ENCODE measurements around the gene MBOAT1.

Gene MBOAT1

DNA sequence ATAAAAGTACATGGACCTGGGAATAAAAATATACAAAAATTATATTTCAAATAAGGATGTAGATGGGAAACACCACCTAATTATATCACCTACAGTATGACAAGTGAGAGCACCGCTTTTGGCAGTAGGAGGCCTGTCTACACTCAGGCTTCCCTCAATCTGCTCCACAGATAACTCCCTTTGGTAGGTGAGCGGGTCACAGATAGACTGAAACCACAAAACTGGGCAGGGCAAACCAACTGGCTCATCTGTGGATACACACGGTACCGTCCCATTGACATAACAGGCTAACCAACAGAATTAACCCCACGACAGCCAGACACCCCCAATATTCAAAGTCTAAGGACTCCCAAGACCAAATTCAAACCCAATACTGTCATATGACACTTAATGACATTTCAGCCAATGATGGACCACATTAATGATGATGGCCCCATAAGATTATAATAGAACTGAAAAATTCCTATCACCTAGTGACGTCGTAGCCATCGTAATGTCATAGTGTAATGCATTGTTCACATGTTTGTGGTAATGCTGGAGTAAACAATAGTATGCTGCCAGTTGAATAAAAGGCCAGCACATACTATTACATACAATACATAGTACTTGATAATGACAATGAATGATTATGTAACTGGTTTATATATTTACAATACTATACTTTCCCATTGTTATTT is 109.7 kb downstream of the MBOAT1 start:
- no peak for DNase-seq (ENCODE audit: low read depth in 2 of 2)

DNA sequence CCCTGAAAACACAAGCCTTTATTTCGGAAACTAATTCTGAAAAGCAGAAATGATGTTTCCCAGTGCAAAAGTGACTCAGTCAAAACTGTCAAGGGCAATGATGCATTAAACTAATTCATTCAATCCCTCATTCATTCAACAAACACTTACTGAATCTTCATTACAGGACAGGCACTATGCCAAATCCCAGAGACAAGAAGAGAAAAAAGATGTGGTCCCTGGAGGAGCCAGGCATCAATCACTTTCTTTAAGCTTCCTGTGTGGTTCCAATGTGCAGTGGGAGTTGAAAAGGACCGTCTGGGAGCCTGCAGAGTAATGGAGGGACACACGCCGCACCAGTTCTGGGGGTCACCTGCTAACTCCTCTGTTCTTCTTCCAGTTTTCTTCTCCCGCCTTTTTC is 113.1 kb downstream of the MBOAT1 start:
- no peak for DNase-seq (ENCODE audit: low read depth in 2 of 2)

GRCh38 chr6:20098267-20098876 is 113.9 kb downstream of the MBOAT1 start:
- no peak for DNase-seq (ENCODE audit: low read depth in 2 of 2)

DNA sequence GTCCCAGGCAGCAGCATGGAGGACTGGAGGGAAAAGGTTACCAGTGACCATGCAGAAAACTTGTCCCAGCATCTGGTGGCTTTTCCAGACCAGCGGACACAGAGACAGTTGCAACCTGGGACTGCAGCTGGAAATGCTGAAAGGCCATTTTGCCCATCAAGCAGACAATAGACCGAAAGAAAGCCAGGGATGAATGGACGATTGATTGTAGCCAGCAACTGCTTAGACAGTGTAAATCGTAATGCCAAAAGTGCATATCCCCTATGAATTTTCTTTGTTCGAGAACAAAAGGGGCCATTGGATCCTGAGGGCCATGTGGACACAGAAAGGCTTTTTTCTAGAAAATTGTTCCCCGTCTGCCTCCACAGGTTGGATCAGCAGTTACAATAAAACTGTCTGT is 115.7 kb downstream of the MBOAT1 start:
- DNase-seq (ENCODE audit: low read depth in 2 of 2), result no peak

- DNase-seq (ENCODE audit: low read depth in 2 of 2), result no peak
Measured at GRCh38 chr6:20095436-20095835, 116.8 kb downstream of the MBOAT1 start.

DNA sequence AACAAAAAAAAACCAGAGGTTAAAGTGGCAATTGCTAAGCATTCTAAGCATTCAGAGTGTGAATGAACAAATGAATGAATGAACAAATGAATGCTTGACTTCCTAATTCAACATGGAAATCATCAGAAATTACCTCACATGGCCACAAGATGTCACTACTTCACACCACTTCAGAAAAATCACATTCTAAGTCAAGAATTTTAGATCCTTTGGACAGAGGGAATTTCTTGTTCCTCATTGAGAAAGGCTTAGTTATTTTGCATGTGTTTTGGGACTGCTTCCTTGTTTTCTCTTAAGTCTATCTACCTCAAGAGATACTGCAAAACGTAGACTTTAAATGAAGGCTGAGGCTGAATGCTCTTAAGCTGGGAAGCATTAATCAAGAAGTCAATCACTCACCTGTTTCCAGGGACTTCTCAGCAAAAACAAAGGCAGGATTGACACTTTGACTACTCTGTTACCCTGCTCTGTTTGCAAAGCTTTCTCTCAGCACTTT is 120.2 kb downstream of the MBOAT1 start:
- DNase-seq (ENCODE audit: low read depth in 2 of 2), result no peak

GRCh38 chr6:20086992-20087391 is 125.3 kb downstream of the MBOAT1 start:
- DNase-seq (ENCODE audit: low read depth in 2 of 2), result no peak

DNA sequence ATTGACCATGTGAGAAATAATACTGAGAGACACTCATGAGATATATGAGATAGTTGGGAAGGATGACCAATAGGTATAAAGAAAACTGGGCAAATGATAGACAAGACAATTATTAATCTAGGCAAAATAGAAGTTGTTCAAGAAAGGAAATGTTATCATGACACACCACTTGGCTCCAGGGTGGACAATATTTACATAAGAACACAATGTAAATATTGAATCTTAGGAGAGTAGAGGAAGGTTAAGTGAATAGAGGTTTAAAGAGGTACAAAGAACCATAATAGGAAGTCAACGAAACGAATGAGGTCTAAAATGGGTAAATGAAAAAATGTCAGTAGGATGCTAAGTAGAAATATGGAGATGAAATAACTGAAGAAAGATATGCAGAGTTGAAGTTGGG is 126.5 kb downstream of the MBOAT1 start:
- DNase-seq (ENCODE audit: low read depth in 2 of 2), result no peak

- DNase-seq (ENCODE audit: low read depth in 2 of 2), result no peak
Measured at GRCh38 chr6:20084411-20084810, 127.9 kb downstream of the MBOAT1 start.

DNA sequence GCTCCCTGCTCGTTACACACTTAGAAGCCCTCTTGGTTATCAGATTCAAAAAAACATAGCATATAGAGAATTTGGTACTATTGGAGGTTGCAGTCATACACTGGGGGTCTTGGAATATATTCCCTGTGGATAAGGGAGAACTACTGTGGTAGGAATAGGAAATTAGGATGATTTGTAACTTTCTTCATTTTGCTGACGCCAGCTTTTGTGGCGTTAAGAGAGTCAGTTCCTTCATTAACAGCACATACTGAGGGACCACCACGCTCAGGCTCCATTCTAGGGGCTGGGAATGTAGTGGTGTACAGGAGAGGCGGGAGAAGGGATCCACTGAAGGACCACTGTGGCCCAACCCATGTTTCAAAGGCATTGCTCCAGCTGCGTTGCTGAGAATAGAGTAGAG is 140.3 kb downstream of the MBOAT1 start:
- DNase-seq (ENCODE audit: low read depth in 2 of 2), result no peak

DNA sequence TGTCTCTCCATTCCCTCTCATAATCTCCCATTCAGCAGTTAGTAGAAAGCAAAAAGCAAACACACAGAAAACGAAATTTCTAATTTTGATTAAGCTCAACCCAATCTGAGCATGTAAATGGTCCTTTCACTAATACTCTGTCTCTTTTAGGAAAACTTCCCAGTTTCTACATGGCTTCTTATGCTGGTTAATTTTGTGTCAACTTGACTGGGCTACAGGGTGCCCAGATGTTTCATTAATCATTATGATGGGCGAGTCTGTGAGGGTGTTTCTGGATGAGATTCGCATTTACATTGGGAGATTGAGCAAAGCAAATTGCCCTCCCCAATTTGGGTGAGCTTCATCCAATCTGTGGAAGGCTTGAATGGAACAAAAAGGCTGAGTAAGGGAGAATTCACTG is 142.2 kb downstream of the MBOAT1 start:
- DNase-seq (ENCODE audit: low read depth in 2 of 2), result no peak

DNA sequence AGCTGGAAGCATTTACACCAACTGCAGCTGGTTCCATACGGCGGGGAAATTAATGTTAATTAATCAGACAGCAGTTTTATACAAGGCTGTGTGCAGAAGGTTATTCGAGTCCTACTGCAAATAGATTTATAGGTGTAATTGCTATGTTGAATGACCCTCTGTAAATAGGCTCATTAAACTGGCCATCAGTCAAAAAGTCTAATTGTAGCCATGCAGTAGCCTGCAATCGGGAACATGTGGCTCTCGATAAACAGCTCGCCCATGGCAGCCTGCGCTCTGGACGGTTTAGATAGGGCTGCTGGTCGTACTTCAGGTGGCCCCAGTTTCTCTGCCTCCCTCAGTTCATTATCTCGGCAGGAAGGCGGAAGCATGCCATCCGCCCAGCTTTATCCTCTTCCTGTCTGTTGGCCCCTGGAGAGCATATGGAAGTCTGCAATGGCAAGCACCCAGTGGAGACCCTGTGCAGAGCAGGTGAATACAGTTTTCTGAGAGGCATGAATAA is 143.2 kb downstream of the MBOAT1 start:
- no peak for DNase-seq (ENCODE audit: low read depth in 2 of 2)

- no peak for DNase-seq (ENCODE audit: low read depth in 2 of 2)
Measured at GRCh38 chr6:20068421-20068988, 143.8 kb downstream of the MBOAT1 start.

DNA sequence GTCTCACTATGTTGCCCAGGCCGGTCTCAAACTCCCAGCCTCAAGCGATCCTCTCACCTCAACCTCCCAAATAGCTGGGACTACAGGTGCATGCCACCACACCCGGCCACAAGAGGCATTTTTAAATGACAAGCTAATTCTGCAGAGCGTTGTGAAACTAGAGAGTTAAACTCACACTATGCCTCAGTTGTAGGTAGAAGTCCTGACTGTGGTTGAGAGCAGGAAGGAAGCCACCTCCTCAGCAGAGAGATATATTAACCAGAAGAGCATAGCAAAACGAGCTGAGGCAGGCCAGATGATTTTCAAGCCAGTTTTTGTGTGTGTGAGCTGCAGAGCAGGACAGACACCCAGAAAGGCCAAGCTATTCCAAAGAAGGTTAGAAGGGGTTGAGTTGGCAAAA is 150.3 kb downstream of the MBOAT1 start:
- DNase-seq (ENCODE audit: low read depth in 2 of 2), result no peak

DNA sequence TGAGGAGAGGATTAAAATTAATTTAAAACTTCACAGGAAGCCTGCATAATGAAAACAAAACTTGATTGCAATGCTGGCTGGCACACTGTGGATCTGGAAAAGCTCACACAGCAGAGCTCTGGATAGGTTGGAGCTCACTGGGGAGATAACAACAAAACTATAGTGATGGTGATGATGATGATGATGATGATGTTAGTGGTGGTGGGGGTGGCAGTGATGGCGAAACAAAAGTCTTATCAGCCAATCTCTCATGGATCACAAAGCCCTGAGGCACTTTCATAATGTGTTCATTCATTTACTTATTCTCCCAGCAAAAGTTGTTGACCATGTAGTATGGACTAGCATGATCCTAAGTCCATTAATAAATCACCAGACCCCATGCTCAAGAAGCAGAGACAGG is 152.0 kb downstream of the MBOAT1 start:
- DNase-seq (ENCODE audit: low read depth in 2 of 2), result no peak

GRCh38 chr6:20058912-20059311 is 153.4 kb downstream of the MBOAT1 start:
- DNase-seq (ENCODE audit: low read depth in 2 of 2), result no peak

DNA sequence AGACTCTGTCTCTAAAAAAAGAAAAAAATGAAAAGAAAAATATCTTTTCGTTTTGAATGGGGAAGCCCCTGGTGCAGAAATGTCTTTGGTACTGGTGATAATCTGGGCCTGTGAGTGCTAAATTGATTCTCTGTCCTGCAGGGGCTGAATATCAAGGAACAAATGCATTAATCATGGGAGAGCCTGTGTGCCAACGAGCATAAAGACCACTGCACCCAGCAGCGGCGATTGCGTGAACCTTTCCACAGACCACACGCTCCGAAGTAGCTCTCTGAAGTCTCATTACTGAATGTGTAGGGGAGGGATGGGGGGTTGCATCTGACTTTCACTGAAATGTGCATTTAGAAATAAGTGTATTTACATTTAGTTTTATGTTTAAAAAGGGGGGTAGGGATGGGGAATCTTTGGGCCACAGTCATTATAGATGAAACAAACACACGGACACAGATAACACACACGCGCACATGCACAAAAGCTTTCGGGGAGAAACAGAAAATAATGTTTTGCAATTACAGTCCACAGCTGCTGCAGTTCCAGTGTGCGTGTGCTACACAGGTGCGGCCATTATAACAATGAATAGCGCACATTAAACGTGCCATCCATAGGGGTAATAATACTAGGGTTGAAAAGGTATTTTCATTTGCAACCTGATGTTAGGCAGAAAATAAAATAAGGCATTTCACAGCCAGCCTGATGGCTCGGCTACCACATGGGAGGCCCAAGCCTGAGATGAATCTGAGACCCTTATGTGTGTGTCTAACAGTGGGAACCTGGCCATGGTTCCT is 154.0 kb downstream of the MBOAT1 start:
- no peak for DNase-seq (ENCODE audit: low read depth in 2 of 2)

DNA sequence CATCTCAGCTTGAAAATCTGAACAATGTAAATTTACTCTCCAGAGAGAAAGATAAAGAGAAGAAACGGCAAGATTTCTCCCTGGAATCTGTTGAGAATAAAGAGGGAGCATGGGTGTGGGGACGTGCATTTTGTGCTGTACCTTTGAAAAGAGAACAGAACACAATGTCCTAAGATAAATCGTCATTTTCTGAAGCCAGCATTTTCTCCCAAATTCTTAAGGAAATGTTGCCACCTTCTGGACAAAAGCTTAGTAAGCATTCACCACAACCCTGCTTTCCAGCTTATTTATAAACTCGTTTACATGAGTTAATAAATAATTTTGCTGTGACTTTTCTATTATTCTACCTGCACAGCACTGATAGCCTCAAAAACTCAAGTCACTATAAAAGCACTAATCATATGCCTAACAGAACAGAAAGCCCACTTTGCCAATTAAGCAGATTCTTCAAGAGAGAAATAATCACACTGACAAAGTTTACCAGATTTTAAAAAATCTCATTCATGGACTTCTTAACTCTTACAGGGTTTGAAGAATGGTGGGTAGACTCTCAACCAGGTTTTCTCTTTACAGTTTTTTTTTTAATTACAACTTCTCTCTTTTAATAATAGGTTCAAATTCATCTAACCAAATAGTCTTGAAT is 155.8 kb downstream of the MBOAT1 start:
- no peak for DNase-seq (ENCODE audit: low read depth in 2 of 2)

GRCh38 chr6:20055916-20056315 is 156.4 kb downstream of the MBOAT1 start:
- DNase-seq (ENCODE audit: low read depth in 2 of 2), result no peak

All from stimulated activated CD4-positive, alpha-beta T cell treated with anti-CD3 and anti-CD28 coated beads, Interleukin-1b, Interleukin-23, amount 100 ng/mL, for 4 hours (primary cell).